Measurements from ENCODE around the gene CDK13.
"Not testable (repeated sequence)": the region's sequence is repeated elsewhere in the genome, so short reads cannot be mapped to it uniquely, and the experiment has no call there.

The CDK13 gene

DNA sequence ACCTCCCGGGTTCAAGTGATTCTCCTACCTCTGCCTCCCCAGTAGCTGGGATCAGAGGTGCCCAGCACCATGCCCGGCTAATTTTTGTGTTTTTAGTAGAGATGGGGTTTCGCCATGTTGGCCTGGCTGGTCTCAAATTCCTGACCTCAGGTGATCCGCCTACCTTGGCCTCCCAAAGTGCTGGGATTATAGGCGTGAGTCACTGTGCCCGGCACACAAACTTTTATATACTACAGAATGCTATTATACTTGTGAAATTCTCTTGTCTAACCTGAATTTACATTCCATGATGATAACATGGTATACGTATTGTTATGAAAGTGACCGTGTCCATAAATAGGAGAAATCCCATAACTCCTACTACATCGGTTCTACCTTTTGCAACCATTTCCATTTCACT, 167.1 kb downstream of the CDK13 start:
- H3K4me1 ChIP-seq (ENCODE audit: control insufficient read depth in 1 of 2, insufficient read depth in 2 of 2, low read length in 2 of 2); H3K36me3 ChIP-seq (ENCODE audit: control insufficient read depth in 1 of 2, insufficient read depth in 2 of 2, low read length in 2 of 2); H3K27me3 ChIP-seq (ENCODE audit: control insufficient read depth in 1 of 2, insufficient read depth in 2 of 2, low read length in 2 of 2); H3K9me3 ChIP-seq (ENCODE audit: control insufficient read depth in 1 of 2, low read length in 2 of 2); H3K4me3 ChIP-seq (ENCODE audit: low read depth in 1 of 2, low read length in 2 of 2); H3K27ac ChIP-seq (ENCODE audit: low read depth, low read length); H3K9ac ChIP-seq (ENCODE audit: low read depth in 1 of 2, low read length in 2 of 2): not testable (repeated sequence)

- H3K9ac ChIP-seq (ENCODE audit: low read depth in 1 of 2, low read length in 2 of 2); H3K4me1 ChIP-seq (ENCODE audit: control insufficient read depth in 1 of 2, insufficient read depth in 2 of 2, low read length in 2 of 2); H3K27ac ChIP-seq (ENCODE audit: low read depth, low read length); H3K36me3 ChIP-seq (ENCODE audit: control insufficient read depth in 1 of 2, insufficient read depth in 2 of 2, low read length in 2 of 2); H3K9me3 ChIP-seq (ENCODE audit: control insufficient read depth in 1 of 2, low read length in 2 of 2); H3K27me3 ChIP-seq (ENCODE audit: control insufficient read depth in 1 of 2, insufficient read depth in 2 of 2, low read length in 2 of 2); H3K4me3 ChIP-seq (ENCODE audit: low read depth in 1 of 2, low read length in 2 of 2): not testable (repeated sequence)
Measured at GRCh38 chr7:40118201-40118600, 168.1 kb downstream of the CDK13 start.

- Histone ChIP-seq H3K4me3 (ENCODE audit: low read depth in 1 of 2, low read length in 2 of 2) (no peak overlapping the region), H3K27ac (ENCODE audit: low read depth, low read length) (no peak overlapping the region), H3K9ac (ENCODE audit: low read depth in 1 of 2, low read length in 2 of 2) (no peak overlapping the region), H3K27me3 (ENCODE audit: control insufficient read depth in 1 of 2, insufficient read depth in 2 of 2, low read length in 2 of 2) (no peaks in the 10 kb centered on the region), H3K9me3 (ENCODE audit: control insufficient read depth in 1 of 2, low read length in 2 of 2) (no peaks in the 10 kb centered on the region), H3K4me1 (ENCODE audit: control insufficient read depth in 1 of 2, insufficient read depth in 2 of 2, low read length in 2 of 2) (no peaks in the 10 kb centered on the region), H3K36me3 (ENCODE audit: control insufficient read depth in 1 of 2, insufficient read depth in 2 of 2, low read length in 2 of 2) (no peaks in the 10 kb centered on the region)
Measured at GRCh38 chr7:40120020-40120419, 170.0 kb downstream of the CDK13 start.

DNA sequence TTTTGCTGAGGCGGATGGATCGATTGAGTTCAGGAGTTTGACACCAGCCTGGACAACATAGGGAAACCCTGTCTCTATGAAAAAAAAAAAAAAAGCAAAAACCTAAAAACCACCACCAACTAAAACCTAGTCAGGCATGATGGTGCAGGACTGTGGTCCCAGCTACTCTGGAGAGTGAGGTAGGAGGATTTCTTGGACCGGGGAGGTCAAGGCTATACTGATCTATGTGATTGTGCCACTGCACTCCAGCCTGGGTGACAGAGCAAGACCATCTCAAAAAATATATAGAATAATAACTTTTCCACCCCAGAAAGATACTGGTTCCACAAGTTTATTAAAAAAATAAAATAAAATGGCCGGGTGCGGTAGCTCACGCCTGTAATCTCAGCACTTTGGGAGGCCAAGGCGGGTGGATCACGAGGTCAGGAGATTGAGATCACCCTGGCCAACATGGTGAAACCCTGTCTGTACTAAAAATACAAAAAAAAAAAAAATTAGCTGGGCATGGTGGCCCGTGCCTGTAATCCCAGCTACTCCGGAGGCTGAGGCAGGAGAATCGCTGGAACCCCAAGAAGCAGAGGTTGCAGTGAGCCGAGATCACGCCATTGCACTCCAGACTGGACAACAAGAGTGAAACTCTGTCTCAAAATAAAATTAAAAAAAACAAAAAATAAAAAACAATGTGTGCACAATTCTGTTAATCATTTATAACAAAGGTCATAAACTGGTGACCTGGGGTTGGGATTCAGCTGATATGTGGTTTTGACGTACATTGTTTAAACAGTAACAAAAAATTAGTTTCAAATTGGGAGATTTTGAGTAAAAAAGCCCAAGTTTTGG, 172.3 kb downstream of the CDK13 start:
- not testable (repeated sequence) for H3K27me3 ChIP-seq (ENCODE audit: control insufficient read depth in 1 of 2, insufficient read depth in 2 of 2, low read length in 2 of 2); H3K9me3 ChIP-seq (ENCODE audit: control insufficient read depth in 1 of 2, low read length in 2 of 2); H3K36me3 ChIP-seq (ENCODE audit: control insufficient read depth in 1 of 2, insufficient read depth in 2 of 2, low read length in 2 of 2); H3K27ac ChIP-seq (ENCODE audit: low read depth, low read length); H3K9ac ChIP-seq (ENCODE audit: low read depth in 1 of 2, low read length in 2 of 2); H3K4me1 ChIP-seq (ENCODE audit: control insufficient read depth in 1 of 2, insufficient read depth in 2 of 2, low read length in 2 of 2); H3K4me3 ChIP-seq (ENCODE audit: low read depth in 1 of 2, low read length in 2 of 2)

- Histone ChIP-seq H3K4me3 (ENCODE audit: low read depth in 1 of 2, low read length in 2 of 2) (no peak overlapping the region), H3K27me3 (ENCODE audit: control insufficient read depth in 1 of 2, insufficient read depth in 2 of 2, low read length in 2 of 2) (no peaks in the 10 kb centered on the region), H3K27ac (ENCODE audit: low read depth, low read length) (no peak overlapping the region)
Measured at GRCh38 chr7:40122940-40123254, 172.8 kb downstream of the CDK13 start.

GRCh38 chr7:40133561-40134427, 183.7 kb downstream of the CDK13 start:
- Histone ChIP-seq H3K4me1 (ENCODE audit: control insufficient read depth in 1 of 2, insufficient read depth in 2 of 2, low read length in 2 of 2) (peaks cover 18 to 19% of the 10 kb centered on the region in 2 donors), H3K27me3 (ENCODE audit: control insufficient read depth in 1 of 2, insufficient read depth in 2 of 2, low read length in 2 of 2) (no peaks in the 10 kb centered on the region), H3K27ac (ENCODE audit: low read depth, low read length) (peak overlapping the region; percentile 77), H3K36me3 (ENCODE audit: control insufficient read depth in 1 of 2, insufficient read depth in 2 of 2, low read length in 2 of 2) (no peaks in the 10 kb centered on the region), H3K9me3 (ENCODE audit: control insufficient read depth in 1 of 2, low read length in 2 of 2) (no peaks in the 10 kb centered on the region), H3K9ac (ENCODE audit: low read depth in 1 of 2, low read length in 2 of 2) (peak overlapping the region; percentile 90 to 98), H3K4me3 (ENCODE audit: low read depth in 1 of 2, low read length in 2 of 2) (peak overlapping the region; percentile 92 to 96)

More at GRCh38 chr7:40122940-40123254, 172.8 kb downstream of the CDK13 start:
- Histone ChIP-seq H3K9me3 (ENCODE audit: control insufficient read depth in 1 of 2, low read length in 2 of 2) (no peaks in the 10 kb centered on the region), H3K9ac (ENCODE audit: low read depth in 1 of 2, low read length in 2 of 2) (no peak overlapping the region), H3K4me1 (ENCODE audit: control insufficient read depth in 1 of 2, insufficient read depth in 2 of 2, low read length in 2 of 2) (no peaks in the 10 kb centered on the region), H3K36me3 (ENCODE audit: control insufficient read depth in 1 of 2, insufficient read depth in 2 of 2, low read length in 2 of 2) (no peaks in the 10 kb centered on the region)

- H3K4me3 ChIP-seq (ENCODE audit: low read depth in 1 of 2, low read length in 2 of 2), result peak within 1 kb of the TSS; percentile 92 to 96
- peak within 1 kb of the TSS; percentile 90 to 98 for H3K9ac ChIP-seq (ENCODE audit: low read depth in 1 of 2, low read length in 2 of 2)
- H3K4me1 ChIP-seq (ENCODE audit: control insufficient read depth in 1 of 2, insufficient read depth in 2 of 2, low read length in 2 of 2), result peaks cover 18 to 19% of the 10 kb centered on the region in 2 donors
- H3K9me3 ChIP-seq (ENCODE audit: control insufficient read depth in 1 of 2, low read length in 2 of 2), result no peaks in the 10 kb centered on the region
- peak within 1 kb of the TSS; percentile 77 for H3K27ac ChIP-seq (ENCODE audit: low read depth, low read length)
- no peaks in the 10 kb centered on the region for H3K27me3 ChIP-seq (ENCODE audit: control insufficient read depth in 1 of 2, insufficient read depth in 2 of 2, low read length in 2 of 2)
- H3K36me3 ChIP-seq (ENCODE audit: control insufficient read depth in 1 of 2, insufficient read depth in 2 of 2, low read length in 2 of 2), result no peaks in the 10 kb centered on the region
Measured at GRCh38 chr7:40134428-40135316, 184.6 kb downstream of the CDK13 start, which contains the start of the genes MPLKIP and SUGCT. Gene MPLKIP, minus strand, starts transcription at chr7:40134622. Its CDS starts 55 bp downstream, at chr7:40134567. Gene SUGCT, plus strand, starts transcription at chr7:40135005.

- Histone ChIP-seq H3K9ac (ENCODE audit: low read depth in 1 of 2, low read length in 2 of 2) (peak overlapping the region; percentile 58 to 90), H3K4me3 (ENCODE audit: low read depth in 1 of 2, low read length in 2 of 2) (peak overlapping the region; percentile 92 to 96), H3K9me3 (ENCODE audit: control insufficient read depth in 1 of 2, low read length in 2 of 2) (no peaks in the 10 kb centered on the region), H3K27me3 (ENCODE audit: control insufficient read depth in 1 of 2, insufficient read depth in 2 of 2, low read length in 2 of 2) (no peaks in the 10 kb centered on the region), H3K36me3 (ENCODE audit: control insufficient read depth in 1 of 2, insufficient read depth in 2 of 2, low read length in 2 of 2) (no peaks in the 10 kb centered on the region), H3K27ac (ENCODE audit: low read depth, low read length) (no peak overlapping the region), H3K4me1 (ENCODE audit: control insufficient read depth in 1 of 2, insufficient read depth in 2 of 2, low read length in 2 of 2) (peaks cover 18 to 19% of the 10 kb centered on the region in 2 donors)
Measured at GRCh38 chr7:40135317-40135610, 185.2 kb downstream of the CDK13 start.

DNA sequence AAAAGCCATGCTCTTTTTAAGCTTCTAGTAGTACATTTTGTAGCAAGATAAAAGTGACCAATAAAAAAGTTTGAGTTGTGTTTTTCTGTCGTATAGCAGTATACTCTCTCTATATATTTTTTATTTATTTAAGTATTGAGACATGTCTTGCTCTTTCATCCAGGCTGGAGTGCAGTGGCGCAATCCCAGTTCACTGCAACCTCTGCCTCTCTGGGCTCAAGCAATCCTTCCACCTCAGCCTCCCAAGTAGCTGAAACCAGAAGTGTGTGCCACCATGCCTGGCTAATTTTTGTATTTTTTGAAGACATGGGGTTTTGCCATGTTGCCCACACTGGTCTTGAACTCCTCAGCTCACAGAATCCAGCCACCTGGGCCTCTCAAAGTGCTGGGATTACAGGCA, 187.5 kb downstream of the CDK13 start:
- Histone ChIP-seq H3K4me1 (ENCODE audit: control insufficient read depth in 1 of 2, insufficient read depth in 2 of 2, low read length in 2 of 2) (peaks cover 10 to 17% of the 10 kb centered on the region in 2 donors), H3K27ac (ENCODE audit: low read depth, low read length) (no peak overlapping the region), H3K4me3 (ENCODE audit: low read depth in 1 of 2, low read length in 2 of 2) (no peak overlapping the region), H3K36me3 (ENCODE audit: control insufficient read depth in 1 of 2, insufficient read depth in 2 of 2, low read length in 2 of 2) (no peaks in the 10 kb centered on the region), H3K9ac (ENCODE audit: low read depth in 1 of 2, low read length in 2 of 2) (no peak overlapping the region), H3K27me3 (ENCODE audit: control insufficient read depth in 1 of 2, insufficient read depth in 2 of 2, low read length in 2 of 2) (no peaks in the 10 kb centered on the region), H3K9me3 (ENCODE audit: control insufficient read depth in 1 of 2, low read length in 2 of 2) (no peaks in the 10 kb centered on the region)
